Left lung (tissue), 10 donors: ENCODE data around the gene POLR2M. TPM values are rescaled to one million over a fixed set of nuclear protein-coding genes. Genes with fewer than 3 reads are reported as not detected.

ENCODE experiments used
- ATAC-seq: fragments of 200-7000 bp; cut with Tn5 transposase; one replicate; pipeline ENCODE4 v1.9.1; 2020; ENCODE audit warnings: moderate library complexity
- DNase-seq, 4 donors: peaks; one replicate each; pipeline ENCODE4 v3.0.0-alpha.2; 2013 to 2020
- H3K27ac ChIP-seq, 2 donors: fragments of 200-600 bp; sonication (generic) in 1 of 2; one replicate each; pipeline versions ENCODE4 v1.5.0 to v1.8.0; 2020 to 2021
- H3K27me3 ChIP-seq, 2 donors: fragments of 200-600 bp; sonication (generic) in 1 of 2; one replicate each; pipeline versions ENCODE4 v1.5.0 to v1.8.0; 2020 to 2021
- H3K36me3 ChIP-seq, 2 donors: fragments of 200-600 bp; sonication (generic) in 1 of 2; one replicate each; pipeline versions ENCODE4 v1.5.0 to v1.8.0; 2020 to 2021
- H3K4me1 ChIP-seq, 2 donors: fragments of 200-600 bp; one replicate each; pipeline ENCODE4 v1.8.0; 2021
- H3K4me3 ChIP-seq, 2 donors: fragments of 200-600 bp; sonication (generic) in 1 of 2; one replicate each; pipeline versions ENCODE4 v1.5.0 to v1.8.0; 2020 to 2021; ENCODE audit warnings: mild to moderate bottlenecking in 1 of 2
- H3K9me3 ChIP-seq, 2 donors: fragments of 200-600 bp; sonication (generic) in 1 of 2; one replicate each; pipeline versions ENCODE4 v1.5.0 to v1.8.0; 2020 to 2021
- CTCF ChIP-seq, 2 donors: fragments of 200-600 bp; sonication (generic) in 1 of 2; IDR thresholded peaks; one replicate each; pipeline versions ENCODE4 v1.5.0 to v1.8.0; 2021; ENCODE audit warnings: antibody characterized with exemption in 2 of 2
- intact Hi-C, 2 donors: fragments of 100-400 bp; cut with DNase I; formaldehyde crosslinking; loops; one replicate each; pipeline versions ENCODE4 v1.11.2 to v1.14.2; 2022
- polyA plus RNA-seq, 6 donors: library from polyadenylated mRNA; unstranded; fragments of 120-200 nt; gene quantifications; one replicate each; pipeline ENCODE4 v1.2.1, GENCODE V29; 2013; ENCODE audit not compliant: insufficient read length in 6 of 6
- total RNA-seq, 2 donors: library from RNA; stranded (reverse); fragmentation: NEBNext Ultra II Directional; extraction: Animal tissue kit (Norgen Biotek cat#: 25700); gene quantifications; one replicate each; pipeline ENCODE4 v1.2.1, GENCODE V29; 2021
- donor health status: DM: no; HTN: yes; CAD: no.
- donor health status: DM: no; HTN: no; CAD: no.

Gene POLR2M
- total and polyA plus RNA-seq, 8 donors: 46.0 to 57.3 (median 51.3) TPM

- no peaks in the 10 kb centered on the region for H3K9me3 ChIP-seq
- H3K4me3 ChIP-seq: no peak overlapping the region
- H3K36me3 ChIP-seq: no peaks in the 10 kb centered on the region
- TF ChIP-seq CTCF (IDR thresholded peaks at IDR 0.05): no peak
- DNase-seq (no peak), ATAC-seq (peak; percentile 23)
- H3K4me1 ChIP-seq: no peaks in the 10 kb centered on the region
- intact Hi-C loops: loop anchor here in 1 of 2 donors (10.0 kb wide), 1 partner anchor 316 kb away; no protein-coding TSS in a partner anchor
- H3K27ac ChIP-seq: no peak overlapping the region
- H3K27me3 ChIP-seq: no peaks in the 10 kb centered on the region
These were observed 52.0 kb downstream of the POLR2M start for GRCh38 chr15:57758560-57758959.

GRCh38 chr15:57761562-57761961 is 55.0 kb downstream of the POLR2M start:
- ATAC-seq (no peak), DNase-seq (no peak)
- Histone ChIP-seq H3K4me3 (no peak overlapping the region), H3K36me3 (no peaks in the 10 kb centered on the region), H3K27me3 (no peaks in the 10 kb centered on the region), H3K9me3 (no peaks in the 10 kb centered on the region), H3K4me1 (no peaks in the 10 kb centered on the region), H3K27ac (no peak overlapping the region)
- TF ChIP-seq CTCF (IDR thresholded peaks at IDR 0.05): no peak
- intact Hi-C loops: no loop called here

GRCh38 chr15:57762302-57762701 is 55.8 kb downstream of the POLR2M start:
- Histone ChIP-seq H3K27me3 (no peaks in the 10 kb centered on the region), H3K9me3 (no peaks in the 10 kb centered on the region), H3K27ac (no peak overlapping the region), H3K4me1 (no peaks in the 10 kb centered on the region), H3K4me3 (no peak overlapping the region), H3K36me3 (no peaks in the 10 kb centered on the region)
- no peak for TF ChIP-seq CTCF (IDR thresholded peaks at IDR 0.05)
- intact Hi-C loops: no loop called here
- no peak for ATAC-seq
- no peak for DNase-seq

- no peaks in the 10 kb centered on the region for H3K9me3 ChIP-seq
- H3K4me1 ChIP-seq: no peaks in the 10 kb centered on the region
- no peak for TF ChIP-seq CTCF (IDR thresholded peaks at IDR 0.05)
- no peak for ATAC-seq
- no peak overlapping the region for H3K4me3 ChIP-seq
- H3K27me3 ChIP-seq: no peaks in the 10 kb centered on the region
- intact Hi-C loops: no loop called here
- no peaks in the 10 kb centered on the region for H3K36me3 ChIP-seq
- no peak overlapping the region for H3K27ac ChIP-seq
- DNase-seq: no peak
These were observed 56.9 kb downstream of the POLR2M start for GRCh38 chr15:57763176-57763964.

Other genes starting within 250 kb of the POLR2M start
- gene MYZAP, start 114.8 kb upstream of the POLR2M start, total RNA-seq: 10 to 100 TPM; 17.1 to 20.0 TPM
- gene MYZAP, start 114.8 kb upstream of the POLR2M start, polyA plus RNA-seq: 10 to 100 TPM; 60.9 to 66.1 (median 64.4) TPM